ENCODE measurements around the gene GAB2.

Gene GAB2

GRCh38 chr11:78417888-78418583 lies 416 bp upstream of the GAB2 start (continued):
- no peak for TF ChIP-seq ZNF529 (tag by site-specific recombination; IDR thresholded peaks at IDR 0.05; ENCODE audit: insufficient replicate concordance)
- no peak for TF ChIP-seq SALL2 (tag by site-specific recombination; IDR thresholded peaks at IDR 0.05; ENCODE audit: borderline replicate concordance)
- TF ChIP-seq, protein P1, sequence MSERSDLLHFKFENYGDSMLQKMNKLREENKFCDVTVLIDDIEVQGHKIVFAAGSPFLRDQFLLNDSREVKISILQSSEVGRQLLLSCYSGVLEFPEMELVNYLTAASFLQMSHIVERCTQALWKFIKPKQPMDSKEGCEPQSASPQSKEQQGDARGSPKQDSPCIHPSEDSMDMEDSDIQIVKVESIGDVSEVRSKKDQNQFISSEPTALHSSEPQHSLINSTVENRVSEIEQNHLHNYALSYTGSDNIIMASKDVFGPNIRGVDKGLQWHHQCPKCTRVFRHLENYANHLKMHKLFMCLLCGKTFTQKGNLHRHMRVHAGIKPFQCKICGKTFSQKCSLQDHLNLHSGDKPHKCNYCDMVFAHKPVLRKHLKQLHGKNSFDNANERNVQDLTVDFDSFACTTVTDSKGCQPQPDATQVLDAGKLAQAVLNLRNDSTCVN (tag by site-specific recombination; optimal IDR thresholded peaks at IDR 0.05), result peak; percentile 76
- peak; percentile 50; the same call in 1 of the 2 replicates for TF ChIP-seq ZNF561 (tag by site-specific recombination; IDR thresholded peaks at IDR 0.05; ENCODE audit: borderline replicate concordance)
- TF ChIP-seq ZBTB48 (tag by site-specific recombination; IDR thresholded peaks at IDR 0.05), result peak; percentile 78
- TF ChIP-seq MZF1 (tag by site-specific recombination; IDR thresholded peaks at IDR 0.05; ENCODE audit: borderline replicate concordance), result no peak
- no peak for TF ChIP-seq ZNF549 (tag by site-specific recombination; IDR thresholded peaks at IDR 0.05)
- no peak for TF ChIP-seq ZNF174 (tag by site-specific recombination; IDR thresholded peaks at IDR 0.05)
- TF ChIP-seq, protein P2, sequence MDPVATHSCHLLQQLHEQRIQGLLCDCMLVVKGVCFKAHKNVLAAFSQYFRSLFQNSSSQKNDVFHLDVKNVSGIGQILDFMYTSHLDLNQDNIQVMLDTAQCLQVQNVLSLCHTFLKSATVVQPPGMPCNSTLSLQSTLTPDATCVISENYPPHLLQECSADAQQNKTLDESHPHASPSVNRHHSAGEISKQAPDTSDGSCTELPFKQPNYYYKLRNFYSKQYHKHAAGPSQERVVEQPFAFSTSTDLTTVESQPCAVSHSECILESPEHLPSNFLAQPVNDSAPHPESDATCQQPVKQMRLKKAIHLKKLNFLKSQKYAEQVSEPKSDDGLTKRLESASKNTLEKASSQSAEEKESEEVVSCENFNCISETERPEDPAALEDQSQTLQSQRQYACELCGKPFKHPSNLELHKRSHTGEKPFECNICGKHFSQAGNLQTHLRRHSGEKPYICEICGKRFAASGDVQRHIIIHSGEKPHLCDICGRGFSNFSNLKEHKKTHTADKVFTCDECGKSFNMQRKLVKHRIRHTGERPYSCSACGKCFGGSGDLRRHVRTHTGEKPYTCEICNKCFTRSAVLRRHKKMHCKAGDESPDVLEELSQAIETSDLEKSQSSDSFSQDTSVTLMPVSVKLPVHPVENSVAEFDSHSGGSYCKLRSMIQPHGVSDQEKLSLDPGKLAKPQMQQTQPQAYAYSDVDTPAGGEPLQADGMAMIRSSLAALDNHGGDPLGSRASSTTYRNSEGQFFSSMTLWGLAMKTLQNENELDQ (tag by site-specific recombination; IDR thresholded peaks at IDR 0.05; ENCODE audit: low read depth), result no peak
- no peak for TF ChIP-seq ZNF169 (tag by site-specific recombination; IDR thresholded peaks at IDR 0.05)
- TF ChIP-seq SP7 (tag by site-specific recombination; IDR thresholded peaks at IDR 0.05), result 0 out of 2 replicates have a peak, but pooled peaks have one; percentile 12
- TF ChIP-seq OSR2 (tag by site-specific recombination; IDR thresholded peaks at IDR 0.05), result no peak
- TF ChIP-seq ZNF341 (tag by site-specific recombination; IDR thresholded peaks at IDR 0.05; ENCODE audit: low read depth), result peak; percentile 35; the same call in 1 of the 2 replicates
- no peak for TF ChIP-seq ZNF23 (tag by site-specific recombination; IDR thresholded peaks at IDR 0.05; ENCODE audit: borderline replicate concordance)
- TF ChIP-seq GLI2 (tag by site-specific recombination; IDR thresholded peaks at IDR 0.05; ENCODE audit: borderline replicate concordance, low read depth), result no peak
- peak; percentile 9; the same call in 1 of the 2 replicates for TF ChIP-seq GLIS1 (tag by site-specific recombination; IDR thresholded peaks at IDR 0.05)
- no peak for TF ChIP-seq ZNF416 (tag by site-specific recombination; IDR thresholded peaks at IDR 0.05)
- 0 out of 2 replicates have a peak, but pooled peaks have one; percentile 20 for TF ChIP-seq ZNF24 (tag by site-specific recombination; IDR thresholded peaks at IDR 0.05)
- TF ChIP-seq ZNF423 (tag by site-specific recombination; IDR thresholded peaks at IDR 0.05), result no peak
- no peak for TF ChIP-seq YY1 (tag by site-specific recombination; IDR thresholded peaks at IDR 0.05)
- TF ChIP-seq ZNF830 (tag by site-specific recombination; IDR thresholded peaks at IDR 0.05; ENCODE audit: low read depth), result no peak
- no peak for TF ChIP-seq ZNF324 (tag by site-specific recombination; IDR thresholded peaks at IDR 0.05)
- TF ChIP-seq ZNF335 (tag by site-specific recombination; conservative IDR thresholded peaks at IDR 0.05), result peak; percentile 81
- 0 out of 2 replicates have a peak, but pooled peaks have one; percentile 47 for TF ChIP-seq KLF10 (tag by site-specific recombination; IDR thresholded peaks at IDR 0.05)
- TF ChIP-seq, protein P3, sequence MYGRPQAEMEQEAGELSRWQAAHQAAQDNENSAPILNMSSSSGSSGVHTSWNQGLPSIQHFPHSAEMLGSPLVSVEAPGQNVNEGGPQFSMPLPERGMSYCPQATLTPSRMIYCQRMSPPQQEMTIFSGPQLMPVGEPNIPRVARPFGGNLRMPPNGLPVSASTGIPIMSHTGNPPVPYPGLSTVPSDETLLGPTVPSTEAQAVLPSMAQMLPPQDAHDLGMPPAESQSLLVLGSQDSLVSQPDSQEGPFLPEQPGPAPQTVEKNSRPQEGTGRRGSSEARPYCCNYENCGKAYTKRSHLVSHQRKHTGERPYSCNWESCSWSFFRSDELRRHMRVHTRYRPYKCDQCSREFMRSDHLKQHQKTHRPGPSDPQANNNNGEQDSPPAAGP (tag by site-specific recombination; IDR thresholded peaks at IDR 0.05), result peak; percentile 58; the same call in 1 of the 2 replicates
- no peak for TF ChIP-seq ZBTB10 (tag by site-specific recombination; IDR thresholded peaks at IDR 0.05)
- no peak for TF ChIP-seq ZNF521 (tag by site-specific recombination; IDR thresholded peaks at IDR 0.05)
- TF ChIP-seq ZBTB17 (tag by site-specific recombination; IDR thresholded peaks at IDR 0.05), result peak; percentile 93
- TF ChIP-seq ZFP3 (tag by site-specific recombination; IDR thresholded peaks at IDR 0.05; ENCODE audit: low read depth), result no peak
- TF ChIP-seq ZNF837 (tag by site-specific recombination; IDR thresholded peaks at IDR 0.05), result no peak
